ENCODE results near the gene TMEM256. TPM values are rescaled to one million over a fixed set of nuclear protein-coding genes. Genes with fewer than 3 reads are reported as not detected.

The TMEM256 gene
- polyA plus RNA-seq, 3 donors, result 39.2 to 81.4 (median 72.6) TPM

DNA sequence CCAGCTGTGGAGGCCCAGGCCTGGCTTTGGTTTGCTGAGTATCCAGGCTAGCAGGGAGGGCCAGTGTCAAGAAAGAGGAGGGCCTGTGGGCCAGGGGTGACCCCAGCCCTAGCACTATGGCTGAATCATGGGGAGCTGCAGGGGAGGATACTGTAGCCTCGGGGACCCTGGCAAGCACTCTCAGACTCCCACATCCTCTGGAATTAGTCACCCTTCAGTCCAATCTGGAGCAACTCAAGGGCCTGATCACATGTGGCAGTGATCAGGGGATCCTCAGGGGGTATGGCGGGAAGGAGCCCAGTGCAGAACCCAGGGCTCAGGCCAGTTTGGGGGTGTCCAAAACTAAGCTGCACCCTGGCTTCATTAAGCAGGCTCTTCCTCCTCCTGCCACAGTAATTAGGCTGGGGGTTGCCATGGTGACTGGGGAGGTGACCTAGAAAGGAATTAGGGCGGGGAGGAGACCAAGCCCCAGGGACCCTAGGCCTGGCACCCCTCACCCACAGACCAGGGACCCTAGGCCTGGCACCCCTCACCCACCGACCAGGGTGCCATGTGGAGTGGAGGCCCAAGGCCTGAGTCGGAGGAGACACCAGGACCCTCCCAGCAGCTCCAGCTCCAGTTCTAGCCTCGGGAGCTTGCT lies 9.6 kb upstream of the TMEM256 start:
- Histone ChIP-seq H2AFZ (ENCODE audit: insufficient read depth, low read depth, low read length, poor library complexity, severe bottlenecking) (no peak overlapping the region), H3K9me3 (replicated peaks in 1 of 2; ENCODE audit: control insufficient read depth in 1 of 2, insufficient read depth in 1 of 2, low read length in 2 of 2) (no peaks in the 10 kb centered on the region), H3K4me3 (replicated peaks in 1 of 3; ENCODE audit: low read depth in 2 of 3, low read length in 3 of 3) (no peak overlapping the region), H3K9ac (ENCODE audit: insufficient read depth, low read length, poor library complexity, severe bottlenecking) (no peak overlapping the region), H3K27me3 (ENCODE audit: control insufficient read depth in 2 of 2, insufficient read depth in 2 of 2, low read length in 2 of 2) (peaks cover 0 to 10% of the 10 kb centered on the region in 2 donors), H3K27ac (ENCODE audit: low read depth in 1 of 2, low read length in 2 of 2) (no peak overlapping the region), H3K79me2 (ENCODE audit: insufficient read depth, low read length) (no peaks in the 10 kb centered on the region), H3K4me1 (ENCODE audit: control insufficient read depth in 1 of 2, insufficient read depth in 2 of 2, low read length in 2 of 2) (no peaks in the 10 kb centered on the region), H3K36me3 (replicated peaks in 1 of 2; ENCODE audit: control insufficient read depth in 1 of 2, insufficient read depth in 2 of 2, low read length in 2 of 2) (no peaks in the 10 kb centered on the region), H4K20me1 (ENCODE audit: insufficient read depth, low read length) (no peaks in the 10 kb centered on the region), H3K4me2 (replicated peaks; ENCODE audit: extremely low read depth, low read length, poor library complexity, severe bottlenecking) (no peak overlapping the region)
- TF ChIP-seq, protein P1, sequence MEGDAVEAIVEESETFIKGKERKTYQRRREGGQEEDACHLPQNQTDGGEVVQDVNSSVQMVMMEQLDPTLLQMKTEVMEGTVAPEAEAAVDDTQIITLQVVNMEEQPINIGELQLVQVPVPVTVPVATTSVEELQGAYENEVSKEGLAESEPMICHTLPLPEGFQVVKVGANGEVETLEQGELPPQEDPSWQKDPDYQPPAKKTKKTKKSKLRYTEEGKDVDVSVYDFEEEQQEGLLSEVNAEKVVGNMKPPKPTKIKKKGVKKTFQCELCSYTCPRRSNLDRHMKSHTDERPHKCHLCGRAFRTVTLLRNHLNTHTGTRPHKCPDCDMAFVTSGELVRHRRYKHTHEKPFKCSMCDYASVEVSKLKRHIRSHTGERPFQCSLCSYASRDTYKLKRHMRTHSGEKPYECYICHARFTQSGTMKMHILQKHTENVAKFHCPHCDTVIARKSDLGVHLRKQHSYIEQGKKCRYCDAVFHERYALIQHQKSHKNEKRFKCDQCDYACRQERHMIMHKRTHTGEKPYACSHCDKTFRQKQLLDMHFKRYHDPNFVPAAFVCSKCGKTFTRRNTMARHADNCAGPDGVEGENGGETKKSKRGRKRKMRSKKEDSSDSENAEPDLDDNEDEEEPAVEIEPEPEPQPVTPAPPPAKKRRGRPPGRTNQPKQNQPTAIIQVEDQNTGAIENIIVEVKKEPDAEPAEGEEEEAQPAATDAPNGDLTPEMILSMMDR (IDR thresholded peaks at IDR 0.05), result no peak
- Mint-ChIP-seq H3K27ac (peak overlapping the region in 1 of 7 donors; percentile 1), H3K4me1 (no peaks in the 10 kb centered on the region), H3K4me3 (no peak overlapping the region), H3K9me3 (peaks cover 0 to 3% (median 0%) of the 10 kb centered on the region in 7 donors), H3K27me3 (ENCODE audit: low read depth in 3 of 3) (peaks cover 16 to 31% (median 16%) of the 10 kb centered on the region in 3 donors), H3K36me3 (no peaks in the 10 kb centered on the region)
- intact Hi-C loops (cut with micrococcal nuclease), result no loop called here
- 89% methylated on average over 3 of the region's 6 CpGs for WGBS (ENCODE audit: insufficient coverage)
- DNase-seq, result no peak

DNA sequence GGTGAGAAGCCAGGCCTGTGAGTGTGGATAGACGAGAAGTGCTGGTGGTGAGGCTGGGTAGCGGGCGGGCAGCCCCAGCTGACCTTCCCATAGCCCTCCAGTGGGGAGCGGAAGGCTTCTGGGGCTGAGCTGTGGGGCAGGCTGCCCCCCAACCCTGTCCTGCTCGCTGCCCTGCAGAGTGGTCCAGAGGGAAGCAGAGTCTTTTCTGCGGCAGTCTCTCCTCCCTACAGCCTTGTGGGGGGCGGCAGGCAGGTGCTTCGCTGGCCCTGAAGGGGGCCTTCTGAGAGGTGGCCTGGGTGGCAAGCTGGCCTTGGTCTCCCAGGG lies 7.5 kb upstream of the TMEM256 start:
- no peak overlapping the region for H2AFZ ChIP-seq (ENCODE audit: insufficient read depth, low read depth, low read length, poor library complexity, severe bottlenecking)
- H3K4me3 ChIP-seq (replicated peaks in 1 of 3; ENCODE audit: low read depth in 2 of 3, low read length in 3 of 3), result no peak overlapping the region
- no peak for DNase-seq
- no peaks in the 10 kb centered on the region for H3K36me3 ChIP-seq (replicated peaks in 1 of 2; ENCODE audit: control insufficient read depth in 1 of 2, insufficient read depth in 2 of 2, low read length in 2 of 2)
- no peak overlapping the region for H3K27ac ChIP-seq (ENCODE audit: low read depth in 1 of 2, low read length in 2 of 2)
- H3K36me3 Mint-ChIP-seq, result no peaks in the 10 kb centered on the region
- no peak overlapping the region for H3K27ac Mint-ChIP-seq
- no peak overlapping the region for H3K4me3 Mint-ChIP-seq
- H3K4me2 ChIP-seq (replicated peaks; ENCODE audit: extremely low read depth, low read length, poor library complexity, severe bottlenecking), result no peak overlapping the region
- peaks cover 5% of the 10 kb centered on the region for H3K4me1 Mint-ChIP-seq
- peaks cover 0 to 22% of the 10 kb centered on the region in 2 donors for H3K27me3 ChIP-seq (ENCODE audit: control insufficient read depth in 2 of 2, insufficient read depth in 2 of 2, low read length in 2 of 2)
- peaks cover 29 to 39% (median 31%) of the 10 kb centered on the region in 3 donors for H3K27me3 Mint-ChIP-seq (ENCODE audit: low read depth in 3 of 3)
- H4K20me1 ChIP-seq (ENCODE audit: insufficient read depth, low read length), result no peaks in the 10 kb centered on the region
- peaks cover 0 to 3% (median 0%) of the 10 kb centered on the region in 7 donors for H3K9me3 Mint-ChIP-seq
- 96% methylated on average over 8 of the region's 8 CpGs for WGBS (ENCODE audit: insufficient coverage)
- H3K79me2 ChIP-seq (ENCODE audit: insufficient read depth, low read length), result no peaks in the 10 kb centered on the region
- TF ChIP-seq, protein P1 (IDR thresholded peaks at IDR 0.05), result no peak
- no peaks in the 10 kb centered on the region for H3K9me3 ChIP-seq (replicated peaks in 1 of 2; ENCODE audit: control insufficient read depth in 1 of 2, insufficient read depth in 1 of 2, low read length in 2 of 2)
- H3K4me1 ChIP-seq (ENCODE audit: control insufficient read depth in 1 of 2, insufficient read depth in 2 of 2, low read length in 2 of 2), result no peaks in the 10 kb centered on the region
- H3K9ac ChIP-seq (ENCODE audit: insufficient read depth, low read length, poor library complexity, severe bottlenecking), result no peak overlapping the region
- intact Hi-C loops (cut with micrococcal nuclease), result no loop called here

Data from CD14-positive monocyte (primary cell).